B cell (primary cell): Measurements from ENCODE around the gene GALNT17.

Experiments used
- EZH2 ChIP-seq: IDR thresholded peaks from 2 replicates; pipeline ENCODE4 v1.6.1; 2012; ENCODE audit warnings: borderline replicate concordance, low read depth, mild to moderate bottlenecking, moderate library complexity, low read length; ENCODE audit not compliant: insufficient read depth, poor library complexity, severe bottlenecking
- TF ChIP-seq, protein P1 (sequence below): fragments of 200-600 bp; IDR thresholded peaks from one replicate; pipeline ENCODE4 v1.8.0; 2022; ENCODE audit warnings: antibody characterized with exemption, mild to moderate bottlenecking

DNA sequence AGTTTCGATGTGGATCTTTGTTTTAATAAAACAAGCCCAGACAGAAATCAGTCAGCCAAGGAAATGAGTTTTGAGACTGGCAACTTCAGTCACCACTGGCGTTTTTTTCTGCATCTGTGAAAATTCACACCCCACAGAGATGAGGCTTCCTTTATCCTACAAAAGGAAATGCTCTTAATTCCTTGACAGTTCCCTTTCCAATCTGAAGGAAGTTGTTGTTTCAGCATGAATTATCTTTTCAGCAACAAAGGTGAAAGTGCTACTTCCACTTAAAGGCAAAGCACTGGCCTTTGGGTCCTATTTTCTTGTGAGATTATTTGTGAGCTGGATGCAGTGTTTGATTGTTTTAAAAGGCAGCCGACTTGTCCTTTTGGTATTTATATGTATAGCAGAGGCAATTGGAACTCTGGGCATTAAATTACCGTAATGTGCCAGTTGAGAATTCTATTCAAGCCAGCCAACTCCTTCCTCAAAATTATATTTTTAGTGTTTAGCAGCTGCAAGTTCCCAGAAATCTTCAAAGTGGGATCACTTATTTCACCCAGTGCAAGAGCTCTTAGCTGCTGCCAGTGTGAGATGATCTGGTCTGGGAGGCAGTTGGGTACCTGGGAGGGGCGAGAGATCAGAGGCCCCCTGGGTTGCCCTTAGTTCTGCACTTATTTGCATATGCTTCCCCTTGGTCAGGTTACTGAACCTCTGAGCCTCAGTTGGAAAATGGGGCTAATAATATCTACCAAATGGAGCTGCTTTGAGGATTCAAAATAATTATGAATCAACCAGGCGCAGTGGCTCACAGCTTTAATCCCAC is 427.1 kb downstream of the GALNT17 start:
- TF ChIP-seq EZH2 = no peak
- TF ChIP-seq, protein P1, sequence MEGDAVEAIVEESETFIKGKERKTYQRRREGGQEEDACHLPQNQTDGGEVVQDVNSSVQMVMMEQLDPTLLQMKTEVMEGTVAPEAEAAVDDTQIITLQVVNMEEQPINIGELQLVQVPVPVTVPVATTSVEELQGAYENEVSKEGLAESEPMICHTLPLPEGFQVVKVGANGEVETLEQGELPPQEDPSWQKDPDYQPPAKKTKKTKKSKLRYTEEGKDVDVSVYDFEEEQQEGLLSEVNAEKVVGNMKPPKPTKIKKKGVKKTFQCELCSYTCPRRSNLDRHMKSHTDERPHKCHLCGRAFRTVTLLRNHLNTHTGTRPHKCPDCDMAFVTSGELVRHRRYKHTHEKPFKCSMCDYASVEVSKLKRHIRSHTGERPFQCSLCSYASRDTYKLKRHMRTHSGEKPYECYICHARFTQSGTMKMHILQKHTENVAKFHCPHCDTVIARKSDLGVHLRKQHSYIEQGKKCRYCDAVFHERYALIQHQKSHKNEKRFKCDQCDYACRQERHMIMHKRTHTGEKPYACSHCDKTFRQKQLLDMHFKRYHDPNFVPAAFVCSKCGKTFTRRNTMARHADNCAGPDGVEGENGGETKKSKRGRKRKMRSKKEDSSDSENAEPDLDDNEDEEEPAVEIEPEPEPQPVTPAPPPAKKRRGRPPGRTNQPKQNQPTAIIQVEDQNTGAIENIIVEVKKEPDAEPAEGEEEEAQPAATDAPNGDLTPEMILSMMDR = no peak
